ENCODE data around the gene C9.

GRCh38 chr5:39337252-39337915, 26.9 kb downstream of the C9 start:
- TF ChIP-seq SUZ12 (IDR thresholded peaks at IDR 0.05; ENCODE audit: extremely low read depth, insufficient read depth, insufficient read length), result no peak
- TF ChIP-seq YY1 (IDR thresholded peaks at IDR 0.05; ENCODE audit: insufficient read depth, insufficient read length), result no peak
